HG02763 (cell line): ENCODE data around the gene CADPS.

ENCODE experiments used
- ATAC-seq: cut with Tn5 transposase; IDR thresholded peaks from one replicate; pipeline ENCODE4 v1.9.1; 2021; ENCODE audit warnings: mild to moderate bottlenecking, moderate library complexity; ENCODE audit not compliant: unreplicated experiment

Gene CADPS

DNA sequence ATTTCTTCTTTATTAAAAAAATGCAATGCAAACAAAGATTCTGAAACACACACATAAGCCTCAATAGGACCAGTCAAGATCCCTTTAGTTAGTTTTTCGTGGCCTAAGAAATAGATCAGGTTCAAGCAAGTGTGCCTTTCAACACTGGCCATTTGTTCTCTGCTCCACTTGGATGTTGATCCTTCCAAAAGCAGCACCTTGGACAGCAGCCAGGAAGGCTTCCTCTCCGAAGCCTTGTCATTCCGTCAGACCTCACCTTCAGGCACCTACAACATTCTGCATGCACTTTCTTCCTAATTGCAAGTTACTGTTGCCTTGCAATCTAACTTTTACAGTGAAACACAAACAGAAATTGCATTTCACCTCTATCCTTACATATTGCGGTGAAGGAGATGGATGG, 346.0 kb downstream of the CADPS start:
- ATAC-seq: no peak

DNA sequence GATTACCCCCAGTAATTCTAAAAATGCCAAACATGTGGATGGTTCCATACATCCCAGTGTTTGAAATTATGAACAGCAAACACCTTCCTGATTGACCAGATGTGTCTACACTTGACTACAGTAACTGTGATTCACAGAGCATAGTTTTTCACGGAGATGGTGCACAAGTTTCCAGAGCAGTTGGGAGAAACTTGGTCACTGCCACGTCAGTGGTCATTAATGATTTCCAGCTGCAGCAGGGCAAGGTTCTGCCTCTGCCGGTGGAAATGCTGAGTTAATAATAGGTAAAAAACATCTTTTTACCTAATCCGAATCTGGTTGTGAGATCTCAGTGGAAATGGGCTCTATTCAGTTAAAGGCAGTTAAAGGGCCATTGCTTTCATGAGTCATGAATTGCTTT, 347.7 kb downstream of the CADPS start:
- no peak for ATAC-seq

DNA sequence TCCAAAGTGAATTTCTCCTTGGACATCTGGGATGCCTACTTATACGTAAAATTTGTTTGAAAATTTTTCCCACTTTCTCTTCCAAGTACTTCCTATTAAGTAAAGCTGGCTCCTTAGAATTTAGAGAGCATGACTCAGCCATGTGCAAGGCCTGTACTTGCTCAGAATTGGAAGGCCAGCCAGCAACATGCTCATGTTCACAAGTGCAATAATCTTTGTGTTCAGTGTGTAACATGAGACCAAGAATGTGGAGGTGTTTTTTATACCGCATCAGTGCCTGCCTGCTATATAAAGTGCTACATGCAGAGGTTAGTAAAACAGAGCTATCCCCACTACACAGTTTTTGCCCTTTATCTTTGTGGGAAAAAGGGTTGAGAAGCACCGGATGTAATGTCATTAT, 349.9 kb downstream of the CADPS start:
- ATAC-seq: no peak

DNA sequence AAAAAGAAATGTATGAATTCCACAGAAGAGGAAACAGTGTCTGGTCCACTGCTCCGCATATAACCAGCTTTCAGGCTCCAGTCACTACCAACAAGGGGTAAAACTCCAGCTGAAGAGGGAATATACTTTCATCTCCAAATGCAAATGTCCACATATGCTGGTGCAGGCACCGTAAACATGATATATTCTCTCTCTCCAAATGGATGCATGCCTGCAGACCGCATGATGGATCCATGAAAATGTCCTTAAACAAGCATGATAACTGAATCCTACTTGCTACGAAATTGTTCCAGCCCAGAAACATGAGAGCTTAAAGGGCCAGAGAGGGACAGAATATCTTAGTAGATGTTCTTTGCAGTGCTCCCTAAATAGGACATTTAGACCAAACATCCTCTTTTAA, 351.5 kb downstream of the CADPS start:
- ATAC-seq: no peak

DNA sequence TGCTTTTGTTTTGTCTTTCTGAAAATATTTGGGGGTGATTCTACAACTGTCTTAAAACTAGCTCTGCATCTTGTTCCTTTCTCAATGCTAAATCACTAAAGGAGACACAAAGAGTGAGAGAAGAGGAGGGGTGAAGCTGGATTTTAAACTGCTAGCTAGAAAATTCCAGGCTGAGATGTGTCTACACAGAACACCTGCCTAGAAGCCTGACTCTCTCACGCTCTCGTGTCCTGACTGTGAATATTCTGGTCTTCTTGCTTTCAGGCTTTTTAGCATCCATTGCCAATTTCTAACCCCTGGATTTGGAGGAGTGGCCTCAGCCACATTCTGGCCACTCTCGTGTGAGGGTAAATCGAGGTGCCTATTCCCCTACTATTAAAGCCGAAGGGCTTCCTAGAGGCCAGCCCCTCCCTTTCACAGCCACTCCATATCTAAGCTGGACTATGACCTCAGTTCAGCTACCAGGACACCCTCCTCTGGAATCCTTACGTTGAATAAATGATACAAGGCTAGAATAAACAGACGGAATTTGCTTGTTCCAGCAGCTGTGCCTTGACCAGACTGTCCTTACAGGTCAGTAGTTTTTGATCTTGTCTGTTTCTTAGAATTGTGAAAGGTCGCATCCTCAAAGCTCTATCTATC, 353.6 kb downstream of the CADPS start:
- ATAC-seq: no peak

DNA sequence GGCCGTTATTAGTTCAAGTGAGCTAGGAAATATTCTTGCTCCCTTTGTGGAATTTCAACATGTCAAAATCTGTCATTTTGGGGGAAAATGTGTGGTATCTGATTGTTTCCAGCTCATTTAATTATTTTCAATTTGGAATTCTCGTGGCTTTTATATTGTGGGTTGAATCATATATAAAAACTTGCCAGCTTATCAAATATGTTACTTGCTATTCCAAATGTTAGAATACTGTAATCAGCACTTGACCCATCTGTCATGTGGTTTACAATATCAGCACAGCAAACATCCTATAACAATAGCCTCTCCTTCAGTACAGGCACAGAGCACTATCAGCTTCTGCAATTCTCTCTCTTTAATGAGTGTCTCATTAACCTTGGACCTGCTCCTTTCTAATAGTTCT, 371.7 kb downstream of the CADPS start:
- no peak for ATAC-seq

DNA sequence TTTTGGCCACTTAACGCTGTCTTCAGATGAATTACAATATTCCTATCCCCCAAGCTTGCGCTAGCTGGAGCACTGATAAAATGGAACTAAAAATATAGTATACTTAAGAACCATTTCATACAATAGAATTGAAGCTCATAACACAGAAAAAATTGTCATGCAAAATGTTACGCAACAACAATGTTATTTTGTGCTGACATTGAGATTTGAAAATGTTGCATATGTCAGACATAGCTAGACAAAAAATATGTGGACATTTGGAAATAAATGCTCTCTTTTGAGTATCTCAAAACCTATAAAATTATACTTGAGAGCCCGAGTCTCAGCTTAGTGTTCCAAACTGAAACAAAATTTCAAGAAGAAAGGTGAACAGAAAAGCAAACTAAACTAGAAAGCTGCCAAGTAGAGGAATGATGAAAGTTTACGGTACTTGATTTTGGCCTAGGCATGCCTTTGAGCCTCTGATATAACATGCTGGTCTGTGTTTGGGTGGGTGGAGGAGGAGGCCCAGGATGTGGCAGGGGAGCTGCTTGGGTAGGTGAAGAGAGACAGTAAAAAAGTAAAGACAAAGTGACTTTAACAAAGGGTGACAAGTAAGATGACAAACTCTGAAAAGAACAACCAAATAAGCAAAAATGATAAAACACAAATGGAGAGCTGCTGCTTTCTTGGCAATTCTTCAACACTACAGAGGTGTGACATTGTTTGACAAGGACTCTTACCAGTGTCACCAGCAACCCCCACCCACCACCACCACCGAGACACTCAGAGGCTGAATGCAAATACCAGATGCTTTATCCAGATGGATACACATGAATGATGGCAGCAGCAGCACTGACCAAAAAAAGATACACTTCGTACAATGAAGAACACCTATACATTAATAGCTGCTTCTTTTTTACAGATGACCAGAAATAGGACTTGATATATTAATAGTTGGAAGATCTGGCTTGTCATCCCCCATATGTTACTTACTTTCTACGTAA, 372.6 kb downstream of the CADPS start:
- ATAC-seq: no peak

DNA sequence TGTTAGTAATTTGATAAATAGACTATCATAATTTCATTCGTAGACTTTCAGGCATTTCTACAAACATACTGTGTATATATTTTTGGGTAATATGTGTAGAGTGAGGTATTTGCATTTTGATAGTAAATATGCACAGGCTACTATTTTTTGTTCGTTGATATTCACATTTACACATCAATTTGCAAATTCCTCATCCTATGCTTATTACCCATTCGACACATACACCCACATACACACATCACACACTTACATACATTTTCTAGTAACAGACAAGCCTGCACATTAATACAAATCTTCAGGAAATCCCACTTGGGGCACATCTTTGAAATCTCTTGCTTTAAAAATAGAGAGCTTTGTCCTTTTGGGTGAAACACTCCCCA, 373.9 kb downstream of the CADPS start:
- no peak for ATAC-seq

DNA sequence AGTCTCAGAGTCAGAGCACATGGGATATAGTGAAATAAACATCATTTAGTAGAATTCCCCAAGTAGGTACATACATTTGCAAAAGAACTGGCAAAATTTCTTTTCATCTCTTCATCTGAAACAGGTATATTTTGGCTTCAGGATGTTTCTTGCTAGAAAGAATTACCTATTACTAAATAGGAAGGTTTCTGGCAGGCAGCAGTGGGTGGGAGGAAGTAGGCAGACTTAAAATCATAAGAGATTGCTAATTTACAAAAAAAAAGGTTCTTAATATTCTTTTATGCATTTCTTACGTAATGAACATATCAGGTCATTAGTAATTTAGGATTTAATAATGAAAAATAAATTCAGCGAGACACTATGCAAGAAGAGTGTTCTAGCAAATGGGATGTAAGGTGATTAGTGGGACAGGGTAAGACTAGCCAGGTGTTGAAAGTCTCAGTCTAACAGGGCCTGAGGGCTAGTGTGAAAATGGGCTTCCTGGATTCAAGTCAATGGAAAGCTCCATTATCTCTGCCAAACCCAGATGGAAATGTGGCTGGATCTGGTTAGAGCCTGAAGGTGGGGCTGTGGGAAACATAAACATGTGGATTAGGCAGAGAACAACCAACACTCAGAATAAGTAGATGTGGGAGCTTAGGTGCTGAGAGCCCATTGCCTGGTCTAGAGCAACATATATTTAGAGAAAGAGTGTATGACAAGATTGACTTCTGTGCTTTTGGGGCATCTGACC, 374.5 kb downstream of the CADPS start:
- no peak for ATAC-seq

DNA sequence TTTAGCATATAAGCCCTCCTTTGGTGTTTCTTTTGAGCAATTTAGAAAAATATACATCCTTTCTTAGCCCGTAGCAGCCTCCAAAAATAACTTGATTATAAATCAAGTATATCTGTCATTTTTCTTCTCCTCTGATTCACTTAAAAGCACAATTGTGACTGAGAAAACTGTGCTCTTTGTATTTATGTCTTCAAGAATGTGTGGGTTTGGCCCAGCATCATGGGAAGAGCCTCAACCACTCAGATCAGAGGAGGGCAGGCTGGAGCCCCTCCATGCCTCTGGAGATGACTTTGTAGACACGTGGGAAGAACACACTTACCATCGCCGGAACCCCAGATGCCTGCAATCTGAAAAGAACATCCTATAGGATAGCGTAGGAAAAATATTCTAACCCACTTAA, 378.1 kb downstream of the CADPS start:
- no peak for ATAC-seq

DNA sequence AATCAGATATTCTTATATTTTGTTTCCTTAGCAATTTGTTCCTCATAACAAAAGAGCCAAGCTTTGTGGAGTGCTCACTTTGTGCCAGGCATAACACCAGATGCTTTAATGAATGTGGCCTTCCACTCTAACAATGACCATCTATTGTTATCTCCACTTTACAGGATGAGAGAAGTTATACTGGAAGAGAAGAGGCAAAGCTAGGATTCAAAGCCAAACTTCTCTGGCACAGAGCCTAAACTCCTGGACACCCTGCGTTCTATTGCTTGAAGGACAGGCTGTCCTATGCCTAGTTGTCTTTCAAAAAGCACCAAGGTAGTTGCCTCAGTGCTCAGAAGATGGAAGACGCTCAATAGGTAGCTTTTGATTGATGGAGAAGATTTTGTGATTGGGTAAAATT, 378.7 kb downstream of the CADPS start:
- ATAC-seq: no peak

DNA sequence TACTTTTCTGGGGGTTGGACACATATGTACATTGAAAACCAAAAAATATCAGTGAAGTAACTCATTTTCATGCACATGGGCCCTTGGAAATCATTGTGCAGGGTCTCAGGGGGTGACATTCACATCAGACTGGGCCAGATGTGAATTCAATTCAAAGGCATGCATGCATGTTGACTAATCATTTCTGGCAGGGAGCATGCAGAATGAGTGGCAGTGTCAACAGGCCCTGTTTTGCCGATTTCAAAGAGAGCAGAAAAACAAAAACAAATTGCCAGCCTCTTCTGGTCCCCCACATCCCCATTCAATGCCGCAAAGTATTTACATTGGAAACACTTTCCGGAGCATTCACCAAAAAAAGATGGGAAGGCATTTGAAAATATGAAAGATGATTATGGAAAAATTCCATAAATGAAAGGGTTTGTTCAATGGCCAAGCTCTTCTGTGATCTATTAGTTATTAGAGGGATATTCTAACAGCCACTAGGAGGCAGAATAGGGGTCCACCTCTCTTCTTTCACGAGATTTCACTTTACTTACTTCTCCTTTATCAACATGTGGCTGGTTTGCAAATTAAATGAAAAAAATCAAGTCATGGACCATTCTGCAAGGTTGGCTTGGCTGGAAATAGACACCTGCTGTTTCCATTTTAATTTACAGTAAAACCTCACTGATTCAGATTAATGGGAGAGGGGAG, 382.0 kb downstream of the CADPS start:
- no peak for ATAC-seq

DNA sequence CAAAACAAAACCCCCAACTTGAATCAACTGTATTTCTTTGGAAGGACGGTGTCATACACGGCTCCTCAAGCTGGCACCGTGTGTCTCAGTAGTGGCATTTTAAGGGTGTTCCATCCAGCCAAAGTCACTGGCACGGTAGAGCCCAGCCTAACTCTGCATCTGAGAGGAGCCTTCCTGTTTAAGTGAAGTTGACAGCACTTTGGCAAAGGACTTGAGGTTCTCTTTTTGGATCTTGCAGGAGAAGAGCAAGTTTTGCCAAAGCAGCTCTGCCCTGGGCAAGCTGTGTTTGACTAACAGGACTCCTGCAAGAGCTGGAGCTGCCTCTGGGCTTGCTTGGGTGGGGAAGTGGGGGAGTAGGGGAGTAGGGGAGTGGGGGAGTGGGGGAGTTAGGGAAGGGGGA, 392.3 kb downstream of the CADPS start:
- ATAC-seq: no peak

DNA sequence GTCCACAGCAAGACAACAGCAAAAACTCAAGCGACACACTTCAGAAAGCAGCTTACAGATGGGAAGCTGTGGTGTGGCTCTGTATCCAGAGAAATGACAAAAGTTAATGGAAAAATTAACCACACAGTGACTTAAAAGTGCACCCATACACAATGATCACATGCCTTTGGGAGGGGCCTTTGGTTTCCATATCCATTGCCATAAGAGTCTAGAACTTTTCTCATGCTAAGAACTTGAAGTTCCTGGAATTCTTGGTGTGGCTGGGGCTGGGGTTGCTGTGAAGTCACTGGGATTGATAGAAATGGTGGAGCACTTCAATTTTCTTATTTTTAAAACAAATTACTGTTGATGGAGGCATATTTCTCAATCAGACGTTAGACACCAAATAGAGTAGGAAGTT, 393.3 kb downstream of the CADPS start:
- ATAC-seq: no peak

DNA sequence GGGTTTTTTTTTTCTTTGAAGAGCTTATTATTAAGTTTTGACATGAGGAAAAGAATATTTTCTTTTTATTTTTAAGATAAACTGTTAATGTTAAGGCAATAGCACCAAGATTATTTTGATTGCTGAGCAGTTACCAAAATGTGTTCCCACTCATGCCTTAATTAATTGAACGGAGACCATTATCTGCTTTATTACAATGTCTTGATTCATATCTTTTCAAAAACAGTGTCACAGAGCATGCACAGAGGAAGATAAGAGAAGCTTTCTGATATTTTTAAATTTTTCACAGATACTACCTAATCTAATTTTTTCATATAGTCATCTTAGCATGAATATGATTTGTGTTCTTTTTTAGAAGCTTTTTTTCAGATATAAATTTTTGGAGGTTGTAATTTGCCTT, 395.2 kb downstream of the CADPS start:
- no peak for ATAC-seq

DNA sequence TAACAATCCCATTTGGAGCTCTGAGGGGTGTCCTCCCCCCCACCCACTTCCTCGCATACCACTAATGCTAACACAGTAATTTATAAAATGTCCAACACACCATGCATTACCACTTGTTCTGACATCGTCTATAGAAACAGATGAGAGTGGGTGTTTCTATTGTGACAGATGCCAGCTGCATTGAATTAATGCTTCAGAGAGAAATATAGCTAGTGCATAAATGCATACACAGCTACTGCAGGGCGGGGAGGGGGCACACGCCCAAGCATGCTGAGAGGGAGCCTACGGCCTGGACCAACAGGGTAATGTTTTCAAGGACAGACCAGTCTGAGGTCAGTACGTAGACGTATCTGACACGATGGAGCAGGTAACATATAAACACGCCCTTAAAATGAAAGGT, 395.9 kb downstream of the CADPS start:
- ATAC-seq: no peak

DNA sequence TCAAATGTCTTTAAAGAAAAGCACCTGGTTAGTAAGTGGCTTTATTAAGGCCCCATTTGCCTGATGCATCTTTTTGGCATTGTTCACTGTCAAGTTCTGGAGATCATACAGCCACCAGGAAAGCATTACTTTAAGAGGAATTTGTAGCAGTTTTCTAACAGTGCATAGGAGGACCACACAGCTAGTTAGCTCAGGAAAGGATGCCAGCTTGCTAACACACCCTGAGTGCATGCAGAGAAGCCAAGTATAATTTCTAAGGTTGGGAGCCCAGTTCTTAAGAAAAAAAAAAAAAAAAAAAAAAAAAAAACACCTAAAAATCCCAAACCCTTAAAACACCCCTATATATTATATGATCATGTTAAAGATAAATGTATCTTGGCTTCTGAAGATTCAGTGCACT, 399.9 kb downstream of the CADPS start:
- no peak for ATAC-seq

DNA sequence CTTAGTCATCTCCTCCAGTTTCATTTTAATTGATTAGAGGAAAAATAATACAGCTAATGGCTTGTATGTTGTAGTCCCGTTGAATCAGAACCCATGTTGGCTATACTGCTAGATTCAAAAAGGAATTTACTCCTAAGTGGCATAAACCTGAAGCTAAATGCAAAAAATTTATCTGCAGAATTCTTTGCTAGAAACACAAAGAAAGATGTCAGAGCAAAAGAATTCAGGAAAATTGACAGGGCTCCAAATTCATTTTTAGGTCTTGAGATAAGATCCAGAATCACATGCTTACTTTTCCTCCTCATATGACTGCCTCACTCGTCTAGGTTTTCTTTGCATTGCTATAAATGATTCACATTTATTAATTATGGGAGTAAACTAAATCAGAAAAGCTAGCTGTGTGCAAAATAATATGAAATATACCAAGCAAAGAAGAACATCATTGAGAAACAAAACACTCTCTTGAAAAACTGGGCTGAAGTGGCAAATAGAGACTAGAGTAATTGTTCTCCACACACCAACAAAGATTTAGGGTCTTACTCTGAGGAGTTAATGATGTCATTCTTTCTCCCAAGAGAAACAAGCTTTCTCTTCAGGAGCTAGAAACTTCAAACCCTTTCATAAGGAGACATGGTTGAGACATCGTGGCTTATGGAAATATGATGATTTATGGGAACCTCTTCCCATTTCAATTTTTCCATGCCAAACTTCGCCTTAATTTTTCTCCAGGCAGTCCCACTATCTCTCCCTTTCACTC, 407.1 kb downstream of the CADPS start:
- no peak for ATAC-seq

DNA sequence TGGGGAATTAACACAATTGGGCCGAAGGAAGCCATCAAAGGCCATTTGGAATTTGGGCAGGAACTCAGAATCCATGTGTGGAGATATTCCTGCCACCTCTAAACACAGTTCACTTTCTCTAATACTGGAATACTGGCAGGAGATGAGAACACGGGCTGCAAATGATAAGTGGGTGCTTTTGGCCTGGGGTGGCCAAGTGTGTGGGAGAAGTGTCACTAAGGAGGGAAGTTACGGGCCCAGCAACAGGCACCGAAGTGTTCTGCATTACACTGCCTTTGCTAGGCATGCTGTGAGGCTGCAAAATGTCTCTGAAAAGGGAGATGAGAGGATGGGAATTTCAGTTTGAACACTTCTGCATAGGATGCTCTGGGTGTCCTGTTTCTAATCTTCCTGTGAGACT, 412.4 kb downstream of the CADPS start:
- no peak for ATAC-seq

DNA sequence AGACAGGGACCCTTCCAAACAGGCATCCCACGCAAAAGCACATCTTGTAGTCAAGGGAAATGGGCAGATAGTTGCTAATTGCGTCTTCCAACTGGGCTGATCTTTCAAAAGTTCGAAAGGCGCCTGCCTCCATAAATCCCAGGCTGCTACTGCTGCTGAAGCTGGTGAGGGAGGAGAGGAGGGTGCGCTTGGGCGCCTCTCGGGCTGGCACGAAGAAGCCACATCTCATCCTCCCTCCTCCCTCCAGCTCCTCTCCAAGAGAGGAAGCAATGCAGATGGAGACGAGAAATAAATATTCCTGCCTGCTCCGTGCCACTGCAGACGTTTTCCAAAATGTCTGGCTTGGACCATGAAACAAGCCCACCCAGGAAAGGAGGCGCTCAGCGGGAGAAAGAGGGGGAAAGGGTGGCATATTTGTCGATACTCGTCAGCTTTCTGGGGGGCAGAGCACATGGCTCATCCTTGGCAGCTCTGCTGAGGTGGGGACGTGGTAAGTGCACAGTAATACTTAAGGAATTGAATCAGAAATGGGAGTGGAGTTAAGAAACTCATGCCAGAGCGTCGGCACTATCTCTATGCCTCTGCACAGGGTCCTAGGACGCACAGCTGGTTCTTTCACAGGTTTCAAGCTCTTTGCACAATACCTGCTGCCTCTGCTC, 413.0 kb downstream of the CADPS start:
- ATAC-seq: no peak
